SHP77 (cell line): ENCODE results near the gene OPCML.

ENCODE experiments used
- DNase-seq, 2 experiments: peaks; one replicate each; lab custom pipeline; 2025; lab: John Stamatoyannopoulos, UW

OPCML gene

GRCh38 chr11:132472411-132473172, 1059.7 kb downstream of the OPCML start:
- no peak for DNase-seq

- DNase-seq = no peak
Observed at GRCh38 chr11:132471466-132471865, 1060.8 kb downstream of the OPCML start.

GRCh38 chr11:132466983-132467382, 1065.3 kb downstream of the OPCML start:
- no peak for DNase-seq

GRCh38 chr11:132464939-132465338, 1067.4 kb downstream of the OPCML start:
- DNase-seq = no peak

GRCh38 chr11:132464003-132464342, 1068.3 kb downstream of the OPCML start:
- DNase-seq = no peak

GRCh38 chr11:132463295-132464002, 1068.9 kb downstream of the OPCML start:
- no peak for DNase-seq

- DNase-seq = no peak
Observed at GRCh38 chr11:132459736-132460135, 1072.6 kb downstream of the OPCML start.

- DNase-seq = no peak
Observed at GRCh38 chr11:132457445-132457844, 1074.9 kb downstream of the OPCML start.

- DNase-seq = no peak
Observed at GRCh38 chr11:132456751-132457328, 1075.5 kb downstream of the OPCML start.

- DNase-seq = no peak
Observed at GRCh38 chr11:132455044-132455443, 1077.3 kb downstream of the OPCML start.

GRCh38 chr11:132453406-132453805, 1078.9 kb downstream of the OPCML start:
- no peak for DNase-seq

- DNase-seq = no peak
Observed at GRCh38 chr11:132452616-132453015, 1079.7 kb downstream of the OPCML start.

- no peak for DNase-seq
Observed at GRCh38 chr11:132451942-132452601, 1080.2 kb downstream of the OPCML start.

- DNase-seq = no peak
Observed at GRCh38 chr11:132450631-132451030, 1081.7 kb downstream of the OPCML start.

- no peak for DNase-seq
Observed at GRCh38 chr11:132448334-132448995, 1083.8 kb downstream of the OPCML start.

GRCh38 chr11:132447761-132448160, 1084.5 kb downstream of the OPCML start:
- DNase-seq = no peak

- no peak for DNase-seq
Observed at GRCh38 chr11:132445859-132446291, 1086.4 kb downstream of the OPCML start.

- no peak for DNase-seq
Observed at GRCh38 chr11:132444911-132445310, 1087.4 kb downstream of the OPCML start.

GRCh38 chr11:132439711-132440255, 1092.5 kb downstream of the OPCML start:
- no peak for DNase-seq

- no peak for DNase-seq
Observed at GRCh38 chr11:132438418-132438817, 1093.9 kb downstream of the OPCML start.

- no peak for DNase-seq
Observed at GRCh38 chr11:132430429-132431062, 1101.8 kb downstream of the OPCML start.
